Vagina (tissue), 2 donors: Measurements from ENCODE around the gene RAMP1. TPM values are rescaled to one million over a fixed set of nuclear protein-coding genes. Genes with fewer than 3 reads are reported as not detected.

Source experiments
- DNase-seq, 2 donors: peaks; one replicate each; pipeline ENCODE4 v3.0.0-alpha.2; 2017; ENCODE audit errors: extremely low spot score in 2 of 2
- H3K27ac ChIP-seq: fragments of 200-600 bp; sonication (generic); one replicate; pipeline ENCODE4 v1.5.1; 2019
- H3K27me3 ChIP-seq: fragments of 200-600 bp; sonication (generic); one replicate; pipeline ENCODE4 v1.5.1; 2019
- H3K36me3 ChIP-seq, 2 donors: fragments of 200-600 bp; sonication (generic); one replicate each; pipeline ENCODE4 v1.5.1; 2017 to 2019
- H3K4me1 ChIP-seq: fragments of 200-600 bp; sonication (generic); one replicate; pipeline ENCODE4 v1.5.1; 2019
- H3K4me3 ChIP-seq, 2 donors: fragments of 200-600 bp; sonication (generic); 1 replicate in 1 of 2; 2 replicates in 1 of 2; pipeline ENCODE4 v1.5.1; 2016 to 2019
- H3K9me3 ChIP-seq: fragments of 200-600 bp; sonication (generic); one replicate; pipeline ENCODE4 v1.5.1; 2019
- POLR2A ChIP-seq, 2 donors: fragments of 450-650 bp; IDR thresholded peaks; one replicate each; pipeline ENCODE4 v1.6.1; 2017; ENCODE audit warnings: antibody characterized with exemption in 2 of 2, mild to moderate bottlenecking in 2 of 2, moderate library complexity in 2 of 2
- POLR2AphosphoS5 ChIP-seq, 2 donors: sonication (generic); formaldehyde crosslinking; IDR thresholded peaks; one replicate each; pipeline ENCODE4 v1.9.0; 2017; ENCODE audit warnings: antibody characterized with exemption in 2 of 2, mild to moderate bottlenecking in 2 of 2, low read depth in 1 of 2; ENCODE audit not compliant: insufficient read depth in 1 of 2
- intact Hi-C: fragments of 100-400 bp; cut with DNase I; formaldehyde crosslinking; loops from one replicate; pipeline ENCODE4 v1.15.1; 2023
- total RNA-seq: library from RNA; depleted of rRNA; stranded (reverse); fragments of >200 nt; gene quantifications from one replicate; pipeline ENCODE4 v1.2.3, GENCODE V29; 2016
- TF ChIP-seq, protein P1 (sequence below), 3 experiments: fragments of 450-650 bp in 2 of 3; fragments of 200-600 bp in 1 of 3; sonication (generic) in 1 of 3; IDR thresholded peaks; one replicate each; pipeline ENCODE4 v1.5.1; 2017 to 2019; ENCODE audit warnings: antibody characterized with exemption in 3 of 3, mild to moderate bottlenecking in 2 of 3, moderate library complexity in 2 of 3

RAMP1 gene
- total RNA-seq, 1 donor from 2014 or later: 120 TPM

DNA sequence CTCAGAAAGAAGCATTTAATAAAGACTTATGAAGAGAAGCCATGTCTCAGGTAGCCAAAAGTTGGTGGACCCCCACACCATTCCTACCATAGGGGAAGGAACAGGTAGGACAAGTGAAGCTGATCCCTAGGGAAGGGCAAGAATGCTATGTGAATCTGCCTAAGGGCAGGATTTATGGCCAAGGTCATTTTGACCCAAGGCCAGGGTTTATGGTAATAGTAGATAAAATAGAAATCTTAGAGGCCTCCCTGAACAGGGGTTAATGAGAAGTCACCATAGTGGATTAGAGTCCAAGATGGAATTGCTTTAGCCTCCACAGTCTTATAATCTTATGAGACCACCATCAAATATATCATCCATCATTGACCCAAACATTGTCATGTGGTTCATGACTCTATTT lies 81.4 kb downstream of the RAMP1 start:
- Histone ChIP-seq H3K27me3 (no peaks in the 10 kb centered on the region), H3K9me3 (no peaks in the 10 kb centered on the region), H3K36me3 (no peaks in the 10 kb centered on the region), H3K27ac (no peak overlapping the region), H3K4me1 (no peaks in the 10 kb centered on the region), H3K4me3 (no peak overlapping the region)
- no peak for TF ChIP-seq POLR2A (IDR thresholded peaks at IDR 0.05)
- no peak for TF ChIP-seq POLR2AphosphoS5 (IDR thresholded peaks at IDR 0.05; ENCODE audit: insufficient read depth in 1 of 2, low read depth in 1 of 2)
- TF ChIP-seq, protein P1, sequence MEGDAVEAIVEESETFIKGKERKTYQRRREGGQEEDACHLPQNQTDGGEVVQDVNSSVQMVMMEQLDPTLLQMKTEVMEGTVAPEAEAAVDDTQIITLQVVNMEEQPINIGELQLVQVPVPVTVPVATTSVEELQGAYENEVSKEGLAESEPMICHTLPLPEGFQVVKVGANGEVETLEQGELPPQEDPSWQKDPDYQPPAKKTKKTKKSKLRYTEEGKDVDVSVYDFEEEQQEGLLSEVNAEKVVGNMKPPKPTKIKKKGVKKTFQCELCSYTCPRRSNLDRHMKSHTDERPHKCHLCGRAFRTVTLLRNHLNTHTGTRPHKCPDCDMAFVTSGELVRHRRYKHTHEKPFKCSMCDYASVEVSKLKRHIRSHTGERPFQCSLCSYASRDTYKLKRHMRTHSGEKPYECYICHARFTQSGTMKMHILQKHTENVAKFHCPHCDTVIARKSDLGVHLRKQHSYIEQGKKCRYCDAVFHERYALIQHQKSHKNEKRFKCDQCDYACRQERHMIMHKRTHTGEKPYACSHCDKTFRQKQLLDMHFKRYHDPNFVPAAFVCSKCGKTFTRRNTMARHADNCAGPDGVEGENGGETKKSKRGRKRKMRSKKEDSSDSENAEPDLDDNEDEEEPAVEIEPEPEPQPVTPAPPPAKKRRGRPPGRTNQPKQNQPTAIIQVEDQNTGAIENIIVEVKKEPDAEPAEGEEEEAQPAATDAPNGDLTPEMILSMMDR (IDR thresholded peaks at IDR 0.05): no peak
- DNase-seq: no peak
- intact Hi-C loops: no loop called here

DNA sequence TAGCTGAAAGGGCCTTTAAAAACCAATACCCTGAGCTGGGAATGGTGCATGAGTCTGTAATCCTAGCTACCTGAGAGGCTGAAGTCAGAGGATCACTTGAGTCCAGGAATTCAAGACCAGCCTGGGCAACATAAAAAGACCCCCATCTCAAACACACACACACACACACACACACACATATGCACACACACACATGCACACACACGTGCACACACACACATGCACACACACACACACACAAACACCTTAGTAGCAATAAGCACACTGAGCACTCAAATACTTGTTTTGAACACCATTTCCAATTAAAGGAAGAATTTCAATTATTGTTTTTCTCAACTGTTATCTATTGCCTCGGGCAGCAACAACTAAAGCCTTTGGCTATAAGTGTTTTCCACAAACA lies 81.8 kb downstream of the RAMP1 start:
- Histone ChIP-seq H3K27ac (no peak overlapping the region), H3K4me3 (no peak overlapping the region), H3K9me3 (no peaks in the 10 kb centered on the region), H3K27me3 (no peaks in the 10 kb centered on the region), H3K4me1 (no peaks in the 10 kb centered on the region), H3K36me3 (no peaks in the 10 kb centered on the region)
- no peak for TF ChIP-seq POLR2A (IDR thresholded peaks at IDR 0.05)
- no peak for TF ChIP-seq POLR2AphosphoS5 (IDR thresholded peaks at IDR 0.05; ENCODE audit: insufficient read depth in 1 of 2, low read depth in 1 of 2)
- TF ChIP-seq, protein P1 (IDR thresholded peaks at IDR 0.05): no peak
- intact Hi-C loops: no loop called here
- DNase-seq: no peak

DNA sequence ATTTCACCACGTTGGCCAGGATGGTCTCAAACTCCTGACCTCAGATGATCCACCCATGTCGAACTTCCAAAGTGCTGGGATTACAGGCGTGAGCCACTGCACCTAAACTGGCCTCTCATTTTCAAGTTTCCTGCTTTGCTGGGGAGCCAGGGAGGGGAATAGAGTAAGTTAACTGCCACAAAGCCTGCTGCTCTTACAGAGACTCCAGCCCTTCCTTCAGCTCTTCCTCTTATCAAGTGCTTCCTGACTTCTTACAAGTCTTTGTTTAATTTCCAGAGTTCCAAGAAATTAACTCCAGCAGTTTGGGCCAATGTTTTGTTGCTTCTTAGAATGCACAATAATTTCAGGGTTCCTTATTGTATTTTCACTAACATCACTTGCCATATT lies 83.1 kb downstream of the RAMP1 start:
- DNase-seq: no peak
- Histone ChIP-seq H3K36me3 (no peaks in the 10 kb centered on the region), H3K27me3 (no peaks in the 10 kb centered on the region), H3K9me3 (no peaks in the 10 kb centered on the region), H3K4me1 (no peaks in the 10 kb centered on the region), H3K27ac (no peak overlapping the region), H3K4me3 (no peak overlapping the region)
- TF ChIP-seq POLR2A (IDR thresholded peaks at IDR 0.05): no peak
- TF ChIP-seq POLR2AphosphoS5 (IDR thresholded peaks at IDR 0.05; ENCODE audit: insufficient read depth in 1 of 2, low read depth in 1 of 2): no peak
- TF ChIP-seq, protein P1 (IDR thresholded peaks at IDR 0.05): no peak
- intact Hi-C loops: no loop called here

DNA sequence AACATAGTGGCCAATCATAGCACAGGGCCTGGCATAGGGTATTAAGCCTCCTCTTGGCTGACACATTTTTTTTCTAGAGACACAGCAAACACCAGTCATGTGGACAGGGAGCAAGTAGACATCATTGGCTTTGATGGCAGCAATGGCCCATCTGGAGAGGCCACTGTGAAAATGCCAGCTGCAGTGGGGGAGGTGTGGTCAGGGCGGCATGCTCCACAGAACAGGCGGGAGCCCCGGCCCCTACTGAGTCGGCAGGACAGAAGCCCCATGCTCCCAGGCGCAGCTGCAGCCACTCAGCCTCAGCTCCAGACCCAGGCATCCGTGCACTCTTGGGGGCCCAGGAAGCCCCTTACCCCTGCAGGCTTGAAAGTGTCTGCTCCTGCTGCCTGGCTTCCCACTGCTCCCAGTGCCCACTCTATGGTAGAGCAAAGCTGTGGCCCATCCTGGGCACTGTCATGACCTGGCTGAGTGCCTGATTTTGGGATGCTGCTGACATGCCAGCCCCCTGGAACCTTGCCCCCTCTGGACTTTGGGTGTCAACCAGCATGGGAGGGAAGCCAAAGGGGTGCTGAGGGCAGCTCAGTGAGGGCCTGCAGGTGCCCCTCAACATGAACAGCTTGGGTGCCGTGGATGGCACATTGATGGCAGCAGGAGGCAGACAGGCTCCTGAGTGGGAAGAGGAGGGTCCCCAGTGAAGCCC lies 84.1 kb downstream of the RAMP1 start:
- H3K27ac ChIP-seq: no peak overlapping the region
- H3K27me3 ChIP-seq: no peaks in the 10 kb centered on the region
- intact Hi-C loops: no loop called here
- no peak overlapping the region for H3K4me3 ChIP-seq
- H3K9me3 ChIP-seq: no peaks in the 10 kb centered on the region
- H3K36me3 ChIP-seq: no peaks in the 10 kb centered on the region
- H3K4me1 ChIP-seq: no peaks in the 10 kb centered on the region
- no peak for DNase-seq
- TF ChIP-seq, protein P1 (IDR thresholded peaks at IDR 0.05): no peak
- TF ChIP-seq POLR2AphosphoS5 (IDR thresholded peaks at IDR 0.05; ENCODE audit: insufficient read depth in 1 of 2, low read depth in 1 of 2) (no peak), POLR2A (IDR thresholded peaks at IDR 0.05) (no peak)

DNA sequence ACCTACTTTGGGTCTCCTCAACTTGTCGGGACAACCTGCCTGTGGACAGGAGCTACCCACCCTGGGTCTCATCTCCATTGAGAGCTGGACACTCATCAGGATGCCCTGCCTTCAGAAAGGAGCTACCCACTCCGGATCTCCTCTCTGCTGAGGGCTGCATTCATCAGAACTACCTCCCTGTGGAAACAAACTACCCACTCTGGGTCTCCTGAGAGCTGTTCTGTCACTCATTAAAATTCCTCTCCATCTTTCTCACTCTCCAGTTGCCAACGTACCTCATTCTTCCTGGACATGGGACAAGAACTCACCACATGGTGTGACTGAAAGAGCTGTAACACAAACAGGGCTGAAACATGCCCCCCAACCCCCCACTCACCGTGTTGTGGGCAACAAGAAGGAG lies 84.9 kb downstream of the RAMP1 start:
- H3K27ac ChIP-seq: no peak overlapping the region
- DNase-seq: no peak
- H3K9me3 ChIP-seq: no peaks in the 10 kb centered on the region
- TF ChIP-seq POLR2A (IDR thresholded peaks at IDR 0.05) (no peak), POLR2AphosphoS5 (IDR thresholded peaks at IDR 0.05; ENCODE audit: insufficient read depth in 1 of 2, low read depth in 1 of 2) (no peak)
- TF ChIP-seq, protein P1 (IDR thresholded peaks at IDR 0.05): no peak
- no peaks in the 10 kb centered on the region for H3K4me1 ChIP-seq
- H3K27me3 ChIP-seq: no peaks in the 10 kb centered on the region
- H3K36me3 ChIP-seq: no peaks in the 10 kb centered on the region
- no peak overlapping the region for H3K4me3 ChIP-seq
- intact Hi-C loops: no loop called here
